Nephron (organoid): ENCODE measurements around the gene SEC24D.
A peak's percentile ranks its signal among the peaks of the same experiment; 100 is the strongest.

Experiments
- H3K27ac Mint-ChIP-seq, 3 experiments: 2 replicates each; pipeline ENCODE4 v1.8.0; 2020; ENCODE audit warnings: mixed read lengths in 3 of 3, mild to moderate bottlenecking in 2 of 3, moderate library complexity in 1 of 3
- H3K27me3 Mint-ChIP-seq: 2 replicates; pipeline ENCODE4 v1.8.0; 2021; ENCODE audit warnings: low read depth, mild to moderate bottlenecking, moderate library complexity, mixed read lengths
- H3K36me3 Mint-ChIP-seq: 2 replicates; pipeline ENCODE4 v1.8.0; 2020; ENCODE audit warnings: low read depth, mixed read lengths
- H3K4me1 Mint-ChIP-seq: 2 replicates; pipeline ENCODE4 v1.8.0; 2020; ENCODE audit warnings: mixed read lengths
- H3K4me3 Mint-ChIP-seq, 3 experiments: 2 replicates each; pipeline ENCODE4 v1.8.0; 2020; ENCODE audit warnings: mild to moderate bottlenecking in 3 of 3, mixed read lengths in 3 of 3, moderate library complexity in 2 of 3
- H3K9me3 Mint-ChIP-seq: 2 replicates; pipeline ENCODE4 v1.8.0; 2020; ENCODE audit warnings: mixed read lengths
- CTCF ChIP-seq, 3 experiments: fragments of 200-600 bp; sonication (generic); IDR thresholded peaks; one replicate each; pipeline ENCODE4 v1.5.0; 2021; ENCODE audit warnings: antibody characterized with exemption in 3 of 3; ENCODE audit not compliant: unreplicated experiment in 3 of 3

The SEC24D gene

GRCh38 chr4:118723369-118723768 lies 112.6 kb downstream of the SEC24D start:
- H3K27ac Mint-ChIP-seq: no peak overlapping the region
- peaks cover 29% of the 10 kb centered on the region for H3K36me3 Mint-ChIP-seq
- no peaks in the 10 kb centered on the region for H3K27me3 Mint-ChIP-seq
- no peaks in the 10 kb centered on the region for H3K4me1 Mint-ChIP-seq
- no peaks in the 10 kb centered on the region for H3K9me3 Mint-ChIP-seq
- H3K4me3 Mint-ChIP-seq: no peak overlapping the region
- TF ChIP-seq CTCF (IDR thresholded peaks at IDR 0.05; ENCODE audit: unreplicated experiment in 3 of 3): no peak

GRCh38 chr4:118721752-118722151 lies 114.2 kb downstream of the SEC24D start:
- no peaks in the 10 kb centered on the region for H3K4me1 Mint-ChIP-seq
- H3K9me3 Mint-ChIP-seq: no peaks in the 10 kb centered on the region
- H3K27ac Mint-ChIP-seq: no peak overlapping the region
- H3K27me3 Mint-ChIP-seq: no peaks in the 10 kb centered on the region
- peaks cover 27% of the 10 kb centered on the region for H3K36me3 Mint-ChIP-seq
- TF ChIP-seq CTCF (IDR thresholded peaks at IDR 0.05; ENCODE audit: unreplicated experiment in 3 of 3): no peak
- no peak overlapping the region for H3K4me3 Mint-ChIP-seq

GRCh38 chr4:118718511-118719170 lies 117.3 kb downstream of the SEC24D start:
- no peak overlapping the region for H3K27ac Mint-ChIP-seq
- H3K36me3 Mint-ChIP-seq: peaks cover 17% of the 10 kb centered on the region
- no peaks in the 10 kb centered on the region for H3K9me3 Mint-ChIP-seq
- no peak overlapping the region for H3K4me3 Mint-ChIP-seq
- H3K27me3 Mint-ChIP-seq: no peaks in the 10 kb centered on the region
- TF ChIP-seq CTCF (IDR thresholded peaks at IDR 0.05; ENCODE audit: unreplicated experiment in 3 of 3): no peak
- H3K4me1 Mint-ChIP-seq: no peaks in the 10 kb centered on the region

GRCh38 chr4:118716304-118716703 lies 119.6 kb downstream of the SEC24D start:
- Mint-ChIP-seq H3K9me3 (no peaks in the 10 kb centered on the region), H3K27me3 (no peaks in the 10 kb centered on the region), H3K36me3 (peaks cover 23% of the 10 kb centered on the region), H3K4me3 (no peak overlapping the region), H3K4me1 (no peaks in the 10 kb centered on the region), H3K27ac (peak overlapping the region in 1 of 3 experiments; percentile 12)
- TF ChIP-seq CTCF (IDR thresholded peaks at IDR 0.05; ENCODE audit: unreplicated experiment in 3 of 3): no peak

- no peaks in the 10 kb centered on the region for H3K27me3 Mint-ChIP-seq
- H3K9me3 Mint-ChIP-seq: no peaks in the 10 kb centered on the region
- no peak overlapping the region for H3K4me3 Mint-ChIP-seq
- peaks cover 30% of the 10 kb centered on the region for H3K36me3 Mint-ChIP-seq
- no peak overlapping the region for H3K27ac Mint-ChIP-seq
- TF ChIP-seq CTCF (IDR thresholded peaks at IDR 0.05; ENCODE audit: unreplicated experiment in 3 of 3): no peak
- H3K4me1 Mint-ChIP-seq: no peaks in the 10 kb centered on the region
Observed at GRCh38 chr4:118714682-118715081, 121.2 kb downstream of the SEC24D start.

GRCh38 chr4:118712872-118713271 lies 123.1 kb downstream of the SEC24D start:
- Mint-ChIP-seq H3K9me3 (no peaks in the 10 kb centered on the region), H3K4me1 (no peaks in the 10 kb centered on the region), H3K36me3 (peaks cover 32% of the 10 kb centered on the region), H3K4me3 (no peak overlapping the region), H3K27me3 (no peaks in the 10 kb centered on the region), H3K27ac (peak overlapping the region in 1 of 3 experiments; percentile 24)
- TF ChIP-seq CTCF (IDR thresholded peaks at IDR 0.05; ENCODE audit: unreplicated experiment in 3 of 3): no peak
